Mammary epithelial cell (primary cell): Measurements from ENCODE around the gene FBRS.

ENCODE experiments used
- EZH2 ChIP-seq: IDR thresholded peaks from 2 replicates; pipeline ENCODE4 v1.6.1; 2012; ENCODE audit warnings: low read length, inconsistent platforms, borderline replicate concordance
- TF ChIP-seq, protein P1 (sequence below), 2 donors: IDR thresholded peaks in 1 of 2; conservative IDR thresholded peaks in 1 of 2; 2 replicates each; pipeline ENCODE4 v1.5.1; 2011 to 2012; ENCODE audit warnings: inconsistent platforms in 2 of 2, low read length in 2 of 2, mild to moderate bottlenecking in 2 of 2, control low read depth in 1 of 2, low read depth in 1 of 2; ENCODE audit not compliant: insufficient read depth in 1 of 2; ENCODE audit errors: extremely low read depth in 1 of 2

DNA sequence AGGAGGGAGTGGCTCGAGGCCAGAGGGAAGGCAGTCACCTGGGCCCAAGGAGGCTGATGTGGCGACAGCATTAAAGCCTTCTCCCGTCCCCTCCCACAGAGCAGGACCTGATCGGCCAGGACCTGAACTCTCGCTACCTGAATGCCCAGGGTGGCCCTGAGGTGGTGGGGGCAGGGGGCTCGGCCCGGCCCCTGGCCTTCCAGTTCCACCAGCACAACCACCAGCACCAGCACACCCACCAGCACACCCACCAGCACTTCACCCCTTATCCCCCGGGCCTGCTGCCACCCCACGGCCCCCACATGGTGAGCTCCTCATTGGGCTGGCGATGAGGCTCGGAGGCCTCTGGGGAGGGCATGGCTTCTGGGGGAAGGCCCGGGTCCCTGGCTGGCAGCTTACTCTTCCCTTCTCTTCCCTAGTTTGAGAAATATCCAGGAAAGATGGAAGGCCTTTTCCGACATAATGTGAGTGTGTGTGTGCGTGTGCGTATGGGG, 6.4 kb downstream of the FBRS start:
- TF ChIP-seq, protein P1, sequence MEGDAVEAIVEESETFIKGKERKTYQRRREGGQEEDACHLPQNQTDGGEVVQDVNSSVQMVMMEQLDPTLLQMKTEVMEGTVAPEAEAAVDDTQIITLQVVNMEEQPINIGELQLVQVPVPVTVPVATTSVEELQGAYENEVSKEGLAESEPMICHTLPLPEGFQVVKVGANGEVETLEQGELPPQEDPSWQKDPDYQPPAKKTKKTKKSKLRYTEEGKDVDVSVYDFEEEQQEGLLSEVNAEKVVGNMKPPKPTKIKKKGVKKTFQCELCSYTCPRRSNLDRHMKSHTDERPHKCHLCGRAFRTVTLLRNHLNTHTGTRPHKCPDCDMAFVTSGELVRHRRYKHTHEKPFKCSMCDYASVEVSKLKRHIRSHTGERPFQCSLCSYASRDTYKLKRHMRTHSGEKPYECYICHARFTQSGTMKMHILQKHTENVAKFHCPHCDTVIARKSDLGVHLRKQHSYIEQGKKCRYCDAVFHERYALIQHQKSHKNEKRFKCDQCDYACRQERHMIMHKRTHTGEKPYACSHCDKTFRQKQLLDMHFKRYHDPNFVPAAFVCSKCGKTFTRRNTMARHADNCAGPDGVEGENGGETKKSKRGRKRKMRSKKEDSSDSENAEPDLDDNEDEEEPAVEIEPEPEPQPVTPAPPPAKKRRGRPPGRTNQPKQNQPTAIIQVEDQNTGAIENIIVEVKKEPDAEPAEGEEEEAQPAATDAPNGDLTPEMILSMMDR (conservative IDR thresholded peaks at IDR 0.05 in 1 of 2, IDR thresholded peaks at IDR 0.05 in 1 of 2; ENCODE audit: extremely low read depth in 1 of 2, insufficient read depth in 1 of 2, low read depth in 1 of 2, low read length in 2 of 2): no peak
- TF ChIP-seq EZH2: no peak
